ENCODE results near the gene SLC8A3.
A peak's percentile ranks its signal among the peaks of the same experiment; 100 is the strongest.

The SLC8A3 gene

GRCh38 chr14:70018230-70018629 is 170.5 kb downstream of the SLC8A3 start:
- H2AFZ ChIP-seq (ENCODE audit: low read length): no peak overlapping the region
- no peak overlapping the region for H3K4me3 ChIP-seq (ENCODE audit: low read depth, low read length, poor library complexity, severe bottlenecking)
- no peak overlapping the region for H3K27ac ChIP-seq (ENCODE audit: low read depth, low read length, poor library complexity, severe bottlenecking)

DNA sequence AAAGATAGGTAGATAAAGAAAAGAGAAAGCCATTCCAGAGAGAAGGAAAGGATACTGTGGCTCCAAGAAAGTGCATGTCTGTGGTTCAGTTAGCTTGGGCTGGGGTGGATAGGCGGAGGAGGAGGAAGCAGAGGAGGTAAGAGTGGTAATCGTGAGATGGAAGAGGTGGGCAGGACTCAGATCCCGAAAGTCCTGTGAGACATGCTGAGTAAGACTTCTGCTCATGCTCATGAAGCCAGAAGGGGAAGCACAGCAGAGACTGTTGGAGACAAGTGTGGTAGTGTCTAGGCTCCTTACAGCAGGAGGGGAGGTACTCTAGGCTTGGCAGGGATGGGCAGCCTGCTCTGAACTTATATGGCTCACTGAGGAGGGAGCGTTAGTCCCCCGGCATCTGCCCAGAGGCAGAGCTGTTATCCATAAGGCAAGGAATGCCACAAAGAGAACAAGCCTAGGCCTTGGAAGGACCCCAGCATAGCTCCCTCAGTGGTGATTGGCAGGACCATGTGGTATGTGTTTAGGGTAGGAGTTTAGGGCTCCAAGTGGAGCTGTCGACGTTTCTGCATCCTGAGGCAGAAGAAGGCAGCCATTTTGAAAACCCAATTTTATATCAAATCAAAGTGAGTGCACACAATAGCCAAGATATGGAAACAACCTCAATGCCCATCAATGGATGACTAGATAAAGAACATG is 174.2 kb downstream of the SLC8A3 start:
- no peaks in the 10 kb centered on the region for H4K20me1 ChIP-seq (ENCODE audit: insufficient read depth, low read length)
- H3K4me3 ChIP-seq (ENCODE audit: low read depth, low read length, poor library complexity, severe bottlenecking): no peak overlapping the region
- H2AFZ ChIP-seq (ENCODE audit: low read length): no peak overlapping the region
- H3F3A ChIP-seq (ENCODE audit: insufficient read depth, low read length): no peaks in the 10 kb centered on the region
- H3K9ac ChIP-seq (ENCODE audit: low read length): no peak overlapping the region
- no peak overlapping the region for H3K27ac ChIP-seq (ENCODE audit: low read depth, low read length, poor library complexity, severe bottlenecking)
- no peaks in the 10 kb centered on the region for H3K9me2 ChIP-seq (ENCODE audit: low read depth, low read length)
- no peaks in the 10 kb centered on the region for H3K4me1 ChIP-seq (ENCODE audit: insufficient read depth, low read length, severe bottlenecking)
- H3K9me3 ChIP-seq (ENCODE audit: low read length): no peaks in the 10 kb centered on the region
- no peak overlapping the region for H3K4me2 ChIP-seq (ENCODE audit: low read length)
- no peaks in the 10 kb centered on the region for H3K79me2 ChIP-seq (ENCODE audit: insufficient read depth, low read length)
- H3K27me3 ChIP-seq (ENCODE audit: insufficient read depth, low read length): 0 out of 2 replicates have a peak, but pooled peaks cover 7% of the 10 kb centered on the region
- TF ChIP-seq EZH2 (IDR thresholded peaks at IDR 0.05; ENCODE audit: borderline replicate concordance, low read length) (no peak), CTCF (IDR thresholded peaks at IDR 0.05; ENCODE audit: low read length) (no peak)
- no peaks in the 10 kb centered on the region for H3K36me3 ChIP-seq (ENCODE audit: insufficient read depth, low read length)

More at GRCh38 chr14:70018230-70018629, 170.5 kb downstream of the SLC8A3 start:
- Histone ChIP-seq H3K79me2 (ENCODE audit: insufficient read depth, low read length) (no peaks in the 10 kb centered on the region), H3K9ac (ENCODE audit: low read length) (no peak overlapping the region), H4K20me1 (ENCODE audit: insufficient read depth, low read length) (no peaks in the 10 kb centered on the region), H3F3A (ENCODE audit: insufficient read depth, low read length) (no peaks in the 10 kb centered on the region), H3K27me3 (ENCODE audit: insufficient read depth, low read length) (0 out of 2 replicates have a peak, but pooled peaks cover 7% of the 10 kb centered on the region), H3K9me2 (ENCODE audit: low read depth, low read length) (no peaks in the 10 kb centered on the region), H3K36me3 (ENCODE audit: insufficient read depth, low read length) (no peaks in the 10 kb centered on the region), H3K4me2 (ENCODE audit: low read length) (no peak overlapping the region), H3K9me3 (ENCODE audit: low read length) (no peaks in the 10 kb centered on the region), H3K4me1 (ENCODE audit: insufficient read depth, low read length, severe bottlenecking) (no peaks in the 10 kb centered on the region)
- TF ChIP-seq EZH2 (IDR thresholded peaks at IDR 0.05; ENCODE audit: borderline replicate concordance, low read length) (no peak), CTCF (IDR thresholded peaks at IDR 0.05; ENCODE audit: low read length) (no peak)

- peak; percentile 83 for TF ChIP-seq CTCF (IDR thresholded peaks at IDR 0.05; ENCODE audit: low read length)
- TF ChIP-seq EZH2 (IDR thresholded peaks at IDR 0.05; ENCODE audit: borderline replicate concordance, low read length): no peak
- Histone ChIP-seq H3K27me3 (ENCODE audit: insufficient read depth, low read length) (0 out of 2 replicates have a peak, but pooled peaks cover 7% of the 10 kb centered on the region), H3K79me2 (ENCODE audit: insufficient read depth, low read length) (no peaks in the 10 kb centered on the region), H3K9me3 (ENCODE audit: low read length) (no peaks in the 10 kb centered on the region), H2AFZ (ENCODE audit: low read length) (no peak overlapping the region), H3F3A (ENCODE audit: insufficient read depth, low read length) (no peaks in the 10 kb centered on the region), H3K9me2 (ENCODE audit: low read depth, low read length) (no peaks in the 10 kb centered on the region), H4K20me1 (ENCODE audit: insufficient read depth, low read length) (no peaks in the 10 kb centered on the region), H3K4me1 (ENCODE audit: insufficient read depth, low read length, severe bottlenecking) (no peaks in the 10 kb centered on the region), H3K36me3 (ENCODE audit: insufficient read depth, low read length) (no peaks in the 10 kb centered on the region), H3K4me3 (ENCODE audit: low read depth, low read length, poor library complexity, severe bottlenecking) (no peak overlapping the region), H3K27ac (ENCODE audit: low read depth, low read length, poor library complexity, severe bottlenecking) (no peak overlapping the region), H3K9ac (ENCODE audit: low read length) (no peak overlapping the region), H3K4me2 (ENCODE audit: low read length) (no peak overlapping the region)
Observed at GRCh38 chr14:70013271-70013873, 175.4 kb downstream of the SLC8A3 start.
